K562 (cell line): Measurements from ENCODE around the gene RNF213. TPM values are rescaled to one million over a fixed set of nuclear protein-coding genes. Genes with fewer than 3 reads are reported as not detected.
"Not testable (repeated sequence)": the region's sequence is repeated elsewhere in the genome, so short reads cannot be mapped to it uniquely, and the experiment has no call there.

Experiments used
- ATAC-seq: fragments of 200-7000 bp; cut with Tn5 transposase; 3 replicates; pipeline ENCODE4 v1.9.1; 2020; ENCODE audit warnings: moderate library complexity
- BruUV-seq: library from RNA; stranded (reverse); fragments of 400-500 nt; replicated peaks from 2 replicates; lab custom pipeline; 2021; lab: Mats Ljungman, UMichigan
- CTCF ChIA-PET: fragments of 300-600 bp; formaldehyde crosslinking; extraction: SDS; loops from one replicate; lab custom pipeline; 2021; ENCODE audit warnings: low intra/inter-chr PET ratio; lab: Yijun Ruan, JAX
- POLR2A ChIA-PET: fragments of 300-600, 350-650 bp; sonication (Branson Sonifier 250); formaldehyde crosslinking; extraction: SDS; loops from one replicate; lab custom pipeline; 2021; ENCODE audit warnings: antibody characterized with exemption, inconsistent platforms; lab: Yijun Ruan, JAX
- DNase-seq, 4 experiments: peaks; one replicate each; pipeline versions ENCODE4 v3.0.0 to v3.0.0-alpha.2; 2011 to 2018; ENCODE audit warnings: low spot score in 3 of 4, mixed read lengths in 3 of 4; ENCODE audit errors: extremely low read depth in 1 of 4
- FAIRE-seq: peaks from 2 replicates; lab custom pipeline; 2011; peaks lifted over from hg19 to GRCh38; lab: Jason Lieb, UNC
- H2AFZ ChIP-seq: 2 replicates; pipeline ENCODE4 v1.6.0; 2011; ENCODE audit warnings: low read depth, low read length, control low read depth, inconsistent platforms
- H3K27ac ChIP-seq: fragments of 200-600 bp; 3 replicates; pipeline ENCODE4 v1.8.0; 2011; ENCODE audit warnings: low read depth, mild to moderate bottlenecking, control low read depth, inconsistent platforms, low read length, moderate library complexity, mixed read lengths; ENCODE audit errors: extremely low read depth
- H3K27me3 ChIP-seq, 2 experiments: fragments of 300-600 bp in 1 of 2; 2 replicates in 1 of 2; 3 replicates in 1 of 2; pipeline versions ENCODE4 v1.6.0 to v1.8.0; 2011; ENCODE audit warnings: inconsistent platforms in 2 of 2, low read length in 2 of 2, mild to moderate bottlenecking in 1 of 2, mixed read lengths in 1 of 2, moderate library complexity in 1 of 2; ENCODE audit not compliant: control insufficient read depth in 2 of 2, insufficient read depth in 2 of 2
- H3K36me3 ChIP-seq: fragments of 300-600 bp; 3 replicates; pipeline ENCODE4 v1.8.0; 2011; ENCODE audit warnings: mild to moderate bottlenecking, low read length, inconsistent platforms; ENCODE audit not compliant: control insufficient read depth, insufficient read depth
- H3K4me1 ChIP-seq, 2 experiments: fragments of 200-600 bp in 1 of 2; replicated peaks in 1 of 2; 2 replicates in 1 of 2; 3 replicates in 1 of 2; pipeline versions ENCODE4 v1.5.1 to v1.8.0; 2011; ENCODE audit warnings: inconsistent platforms in 2 of 2, low read length in 2 of 2, mild to moderate bottlenecking in 1 of 2, mixed read lengths in 1 of 2, moderate library complexity in 1 of 2; ENCODE audit not compliant: control insufficient read depth in 2 of 2, insufficient read depth in 2 of 2
- H3K4me2 ChIP-seq: 2 replicates; pipeline ENCODE4 v1.6.1; 2011; ENCODE audit warnings: low read length, control low read depth, inconsistent platforms, mixed read lengths; ENCODE audit not compliant: insufficient read depth
- H3K4me3 ChIP-seq: fragments of 200-600 bp; sonication (generic), shearing (Covaris generic); 2 replicates; pipeline ENCODE4 v1.5.1; 2016; ENCODE audit warnings: control low read depth, inconsistent platforms
- H3K79me2 ChIP-seq: fragments of 200-600 bp; 3 replicates; pipeline ENCODE4 v1.8.0; 2011; ENCODE audit warnings: low read length, inconsistent platforms; ENCODE audit not compliant: control insufficient read depth, insufficient read depth
- H3K9ac ChIP-seq, 2 experiments: 2 replicates each; pipeline versions ENCODE4 v1.6.0 to v1.6.1; 2011; ENCODE audit warnings: low read depth in 2 of 2, low read length in 2 of 2, control low read depth in 1 of 2, inconsistent platforms in 1 of 2, mild to moderate bottlenecking in 1 of 2, mixed read lengths in 1 of 2; ENCODE audit not compliant: insufficient read depth in 1 of 2
- H3K9me1 ChIP-seq: one replicate; pipeline ENCODE4 v1.6.0; 2011; ENCODE audit warnings: inconsistent platforms, mild to moderate bottlenecking, low read length, moderate library complexity; ENCODE audit not compliant: control insufficient read depth, insufficient read depth
- H3K9me3 ChIP-seq: replicated peaks from 2 replicates; pipeline ENCODE4 v1.5.1; 2011; ENCODE audit warnings: low read depth, low read length, inconsistent platforms; ENCODE audit not compliant: control insufficient read depth, insufficient read depth
- H4K20me1 ChIP-seq: replicated peaks from 2 replicates; pipeline ENCODE4 v1.6.1; 2011; ENCODE audit warnings: low read length, inconsistent platforms, mixed read lengths; ENCODE audit not compliant: control insufficient read depth, insufficient read depth
- ARNT ChIP-seq, 2 experiments: fragments of 450-650 bp; IDR thresholded peaks; 2 replicates each; pipeline ENCODE4 v1.6.1; 2016; ENCODE audit warnings: mild to moderate bottlenecking in 1 of 2
- GATAD2A ChIP-seq: fragments of 450-650 bp; IDR thresholded peaks from 2 replicates; pipeline ENCODE4 v1.6.1; 2017
- MNT ChIP-seq, 2 experiments: fragments of 450-650 bp; conservative IDR thresholded peaks; 2 replicates each; pipeline ENCODE4 v1.6.1; 2017; ENCODE audit warnings: mild to moderate bottlenecking in 2 of 2, moderate library complexity in 2 of 2
- PHF8 ChIP-seq: fragments of 200-600 bp; sonication (generic); IDR thresholded peaks from 2 replicates; pipeline ENCODE4 v1.6.1; 2012; ENCODE audit warnings: mixed run types, mild to moderate bottlenecking, inconsistent platforms, low read length, moderate library complexity, borderline replicate concordance
- WGBS: fragments of 100-300 bp; shearing (Covaris generic); methylation state at CpG from one replicate; pipeline ENCODE4 v1.1.6; 2016; ENCODE audit warnings: low coverage, mixed read lengths; ENCODE audit not compliant: insufficient coverage; ENCODE audit errors: missing lambda C conversion rate; 5-methylcytosine and 5-hydroxymethylcytosine counted together
- in situ Hi-C: fragments of 300-500 bp; cut with MboI; formaldehyde crosslinking; loops from 4 replicates; pipeline ENCODE4 v1.15.0; 2018; ENCODE audit warnings: inconsistent platforms, mixed read lengths
- intact Hi-C: fragments of 100-400 bp; cut with micrococcal nuclease; formaldehyde crosslinking; loops from 2 replicates; pipeline ENCODE4 v1.14.2; 2022
- polyA plus RNA-seq, 8 experiments: library from polyadenylated mRNA; depleted of rRNA in 4 of 8; stranded (reverse) in 5 of 8; unstranded in 3 of 8; fragments of >200 nt; fragmentation: Nextera tagmentation in 2 of 8; fragmentation: Illumina TruSeq in 1 of 8; extraction: Ambion mirVana in 2 of 8; extraction: Trizol in 1 of 8; gene quantifications; 2 replicates each; pipeline versions ENCODE4 v1.2.1 to v1.2.3, GENCODE V29; 2011 to 2014; ENCODE audit warnings: inconsistent platforms in 1 of 8, missing spikeins in 1 of 8
- total RNA-seq, 7 experiments: library from RNA; depleted of rRNA in 6 of 7; stranded (reverse); fragments of >200 nt in 6 of 7; fragmentation: Illumina TruSeq in 2 of 7; extraction: Trizol in 2 of 7; gene quantifications; 2 replicates each; pipeline versions ENCODE4 v1.2.1 to v1.2.3, GENCODE V29; 2011 to 2021; ENCODE audit warnings: low replicate concordance in 1 of 7

RNF213 gene
- total and polyA plus RNA-seq, 9 of the 15 experiments (the other 6 are each of a cell fraction or from before 2014, with no cell fraction given), result 5.3 to 33.6 (median 17.9) TPM

DNA sequence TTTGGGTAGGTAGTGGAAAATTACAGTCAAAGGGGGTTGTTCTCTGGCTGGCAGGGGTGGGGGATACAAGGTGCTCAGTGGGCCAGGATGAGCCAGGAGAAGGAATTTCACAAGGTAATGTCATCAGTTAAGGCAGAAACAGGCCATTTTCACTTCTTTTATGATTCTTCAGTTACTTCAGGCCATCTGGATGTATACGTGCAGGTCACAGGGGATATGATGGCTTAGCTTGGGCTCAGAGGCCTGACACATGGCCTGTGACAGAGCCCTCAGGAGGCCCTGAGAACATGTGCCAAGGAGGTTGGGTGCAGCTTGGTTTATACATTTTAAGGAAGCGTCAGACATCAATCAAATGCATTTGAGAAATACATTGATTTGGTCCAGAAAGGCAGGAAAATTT, 2.4 kb upstream of the RNF213 start:
- H3K27me3 ChIP-seq, H3K9me3 ChIP-seq, in situ Hi-C loops, CTCF ChIA-PET, BruUV-seq, intact Hi-C loops, H3K36me3 ChIP-seq: not testable (repeated sequence)
- Histone ChIP-seq H2AFZ (peak overlapping the region; percentile 62), H3K4me2 (peak overlapping the region; percentile 84; the same call in 1 of the 2 replicates)
- POLR2A ChIA-PET, result interaction anchor here (0.7 kb wide), 1 partner anchor 15 kb away, joined by 3 read pairs; no protein-coding TSS in a partner anchor
- TF ChIP-seq GATAD2A, result 0 out of 2 replicates have a peak, but pooled peaks have one; percentile 21
- 0 out of 4 replicates have a peak, but pooled peaks of 1 of the 2 experiments have one; percentile 22 for TF ChIP-seq MNT (conservative IDR thresholded peaks at IDR 0.05)
- 0 out of 2 replicates have a peak, but pooled peaks have one; percentile 16 for TF ChIP-seq PHF8
- TF ChIP-seq ARNT (IDR thresholded peaks at IDR 0.05), result 0 out of 4 replicates have a peak, but pooled peaks of 1 of the 2 experiments have one; percentile 43
- TF ChIP-seq, all 486 proteins: peak for 4; not testable (repeated sequence) for 482
- peak overlapping the region in 1 of 2 experiments; percentile 61; a peak in 2 of 4 replicates for H3K9ac ChIP-seq
- FAIRE-seq, H3K4me3 ChIP-seq, DNase-seq, H4K20me1 ChIP-seq, ATAC-seq, H3K9me1 ChIP-seq: not testable (repeated sequence)
- peaks cover 80% of the 10 kb centered on the region in 2 experiments for H3K4me1 ChIP-seq
- 62% methylated on average over 2 of the region's 2 CpGs for WGBS
- peak overlapping the region; percentile 97 for H3K27ac ChIP-seq
- peaks cover 27% of the 10 kb centered on the region for H3K79me2 ChIP-seq
